GM18507 (cell line): ENCODE results near the gene CNTROB.

Experiments used
- DNase-seq: peaks from one replicate; pipeline ENCODE4 v3.0.0; 2011; ENCODE audit warnings: low read depth; ENCODE audit not compliant: insufficient read length; ENCODE audit errors: extremely low spot score
- FAIRE-seq: peaks from 2 replicates; lab custom pipeline; 2011; peaks lifted over from hg19 to GRCh38; lab: Jason Lieb, UNC

CNTROB gene

DNA sequence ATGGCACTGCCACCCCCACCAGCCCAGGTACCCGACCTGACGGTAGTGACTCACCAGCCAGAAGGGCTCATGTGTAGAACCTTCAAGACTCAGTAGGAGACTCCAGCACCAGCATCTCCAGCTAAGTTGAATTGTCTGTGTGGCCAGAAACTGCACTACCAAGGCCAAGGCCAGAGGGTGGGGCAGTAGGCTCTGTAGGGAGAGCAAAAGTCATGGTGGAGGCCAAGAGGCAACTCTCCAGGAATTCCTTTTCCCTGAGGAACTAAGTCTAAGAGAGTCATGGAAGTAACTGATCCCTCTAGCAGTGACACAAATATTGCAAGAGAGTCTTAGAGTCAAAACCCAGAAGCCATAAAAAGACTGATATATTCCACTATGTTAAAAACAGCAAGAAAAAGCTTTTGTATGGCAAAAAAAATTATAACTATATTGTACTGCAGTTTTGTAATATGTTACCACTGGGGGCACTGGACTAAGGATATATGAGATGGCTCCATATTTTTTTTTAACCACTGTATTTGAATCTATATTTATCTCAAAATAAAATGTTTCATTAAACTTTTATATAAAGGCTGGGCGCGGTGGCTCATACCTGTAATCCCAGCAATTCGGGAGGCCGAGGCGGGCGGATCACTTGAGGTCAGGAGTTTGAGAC lies 40.3 kb downstream of the CNTROB start:
- FAIRE-seq: no peak
- no peak for DNase-seq

DNA sequence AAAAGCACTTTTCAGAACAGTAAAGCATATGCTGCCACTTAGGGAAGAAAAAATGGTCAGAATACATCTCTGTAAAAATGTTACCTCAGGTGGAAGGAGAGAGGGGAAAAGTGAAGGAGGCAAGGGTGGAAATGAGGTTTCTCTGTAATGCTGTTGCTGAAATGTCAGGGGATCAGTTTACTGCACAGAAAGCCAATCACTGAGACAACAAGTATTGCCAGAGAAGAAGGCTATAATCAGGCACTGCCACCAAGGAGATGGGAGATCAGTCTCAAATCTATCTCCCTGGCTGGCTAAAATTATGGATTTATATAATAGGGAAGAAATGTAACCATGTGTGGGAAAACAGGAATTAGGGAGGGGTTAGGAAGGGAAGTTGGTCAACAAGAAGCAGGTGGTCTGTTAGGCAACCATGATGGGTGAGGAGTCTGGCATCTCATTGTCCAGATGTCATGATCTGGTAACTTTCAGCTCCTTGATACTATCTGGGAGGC lies 42.7 kb downstream of the CNTROB start:
- FAIRE-seq: no peak
- no peak for DNase-seq

DNA sequence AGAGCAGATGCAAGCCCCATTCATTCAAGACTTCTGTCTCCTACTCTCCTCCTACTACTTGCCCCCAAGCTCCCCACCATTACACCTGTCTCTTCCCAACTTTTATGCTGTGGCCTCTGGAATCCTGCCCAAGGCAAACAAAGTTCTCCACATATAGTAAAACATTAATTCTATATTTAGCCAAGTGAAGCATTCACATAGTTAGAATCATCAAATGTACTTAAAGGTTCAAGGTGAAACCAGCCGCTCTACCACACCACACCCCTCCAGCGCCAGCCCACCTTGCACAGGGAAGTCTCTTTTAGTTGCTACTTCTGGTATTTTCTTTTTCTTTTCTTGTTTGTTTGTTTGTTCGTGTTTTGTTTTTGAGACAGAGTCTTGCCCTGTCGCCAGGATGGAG lies 45.0 kb downstream of the CNTROB start:
- DNase-seq (no peak), FAIRE-seq (no peak)

DNA sequence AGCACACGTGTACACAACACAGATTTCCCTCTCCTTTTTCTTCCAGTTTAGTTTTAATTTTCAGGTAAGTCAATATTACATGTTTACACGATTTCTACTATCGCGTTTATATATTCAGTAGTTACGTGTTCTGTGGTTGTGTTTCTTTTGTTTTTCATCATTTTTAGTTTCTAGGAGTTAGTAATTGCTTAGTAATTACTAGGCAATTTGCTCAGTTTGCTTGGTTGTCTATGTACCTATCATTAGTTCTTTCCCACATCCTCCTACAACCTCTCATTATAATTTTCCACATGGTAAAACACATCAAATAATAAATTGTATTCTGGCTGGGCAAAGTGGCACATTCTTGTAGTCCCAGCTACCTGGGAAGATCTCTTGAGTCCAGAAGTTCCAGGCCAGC lies 45.8 kb downstream of the CNTROB start:
- DNase-seq (no peak), FAIRE-seq (no peak)

DNA sequence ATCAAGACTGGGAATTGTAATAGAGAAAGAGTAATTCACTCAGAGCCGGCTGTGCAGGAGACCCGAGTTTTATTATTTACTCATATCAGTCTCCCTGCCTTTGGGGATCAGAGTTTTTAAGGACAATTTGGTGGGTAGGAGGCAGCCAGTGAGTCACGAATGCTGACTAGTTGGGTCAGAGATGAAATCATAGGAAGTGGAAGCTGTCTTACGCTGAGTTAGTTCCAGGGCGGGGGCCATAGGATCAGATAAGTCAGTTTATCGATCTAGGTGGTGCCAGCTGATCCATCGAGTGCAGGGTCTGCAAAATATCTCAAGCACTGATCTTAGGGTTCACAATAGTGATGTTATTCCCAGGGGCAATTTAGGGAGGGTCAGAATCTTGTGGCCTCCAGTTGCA lies 50.2 kb downstream of the CNTROB start:
- FAIRE-seq (no peak), DNase-seq (no peak)

DNA sequence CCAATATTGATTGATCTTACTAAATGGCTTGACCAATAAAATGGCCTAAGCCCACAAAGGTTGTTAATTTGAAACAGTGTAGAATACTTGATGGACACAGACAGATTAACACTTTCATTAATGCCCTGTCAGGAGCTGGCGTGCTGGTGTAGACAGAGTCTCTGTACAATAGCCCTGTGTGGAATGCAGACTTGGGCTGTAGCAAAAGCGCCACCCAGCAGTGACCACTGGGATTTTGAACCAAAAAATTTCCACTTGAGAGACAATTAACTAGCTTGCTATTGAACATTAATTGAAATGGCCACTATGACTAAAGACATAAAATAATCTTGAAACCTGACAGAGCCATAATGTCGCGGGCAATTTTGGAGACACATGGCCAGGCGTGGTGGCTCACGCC lies 50.7 kb downstream of the CNTROB start:
- DNase-seq (no peak), FAIRE-seq (no peak)

DNA sequence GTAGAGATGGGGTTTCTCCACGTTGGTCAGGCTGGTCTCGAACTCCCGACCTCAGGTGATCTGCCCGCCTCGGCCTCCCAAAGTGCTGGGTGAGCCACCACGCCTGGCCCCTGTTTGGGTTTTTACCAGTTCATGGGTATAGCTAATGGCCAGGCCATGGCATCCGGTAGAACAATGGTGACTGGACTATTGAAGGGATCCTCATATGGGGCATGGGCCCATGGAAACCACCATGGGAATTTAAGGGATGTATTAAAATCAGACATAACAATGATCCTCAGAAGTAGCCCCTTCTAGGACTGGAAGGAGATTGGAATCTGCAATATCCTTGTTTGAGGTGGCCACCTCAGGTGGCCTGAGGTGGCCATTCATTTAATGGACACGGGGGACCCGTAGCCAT lies 52.9 kb downstream of the CNTROB start:
- DNase-seq (no peak), FAIRE-seq (no peak)

DNA sequence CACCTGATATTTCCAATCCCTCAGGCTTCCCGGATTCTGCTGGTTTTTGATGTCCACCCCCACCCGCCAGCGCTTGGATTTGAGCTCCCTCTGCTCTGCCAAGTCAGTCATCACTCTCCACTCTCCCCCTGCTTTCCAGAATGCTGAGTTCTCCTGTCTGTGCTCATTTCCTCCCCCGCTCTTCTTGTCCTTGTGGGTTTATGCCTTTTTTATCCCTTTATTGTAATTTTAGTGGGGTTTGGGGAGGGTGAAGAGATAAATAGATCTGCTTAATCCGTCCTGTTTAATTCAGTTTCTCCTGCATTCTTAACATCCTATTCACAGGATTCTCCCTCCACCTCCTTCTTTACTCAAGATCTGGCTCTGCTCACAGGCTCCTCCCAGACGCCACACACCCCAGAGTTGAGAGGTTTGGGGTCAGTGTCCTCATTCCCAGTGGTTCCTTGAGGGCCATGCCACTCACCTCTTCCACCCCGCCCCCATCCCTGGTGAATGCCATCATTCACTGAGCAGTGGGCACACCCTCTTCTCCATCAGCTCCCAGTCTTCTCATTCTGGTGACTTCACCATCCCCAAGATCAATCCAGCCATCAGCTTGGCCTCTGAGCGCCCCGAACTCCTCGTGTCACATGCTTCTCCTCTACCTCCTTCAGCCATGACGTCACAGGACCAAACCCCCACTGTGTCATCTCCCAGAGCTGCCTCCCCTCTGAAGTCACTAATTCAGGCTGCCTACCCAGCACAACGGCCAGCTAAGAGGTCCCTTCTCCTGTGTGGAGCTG lies 55.3 kb downstream of the CNTROB start:
- FAIRE-seq: no peak

DNA sequence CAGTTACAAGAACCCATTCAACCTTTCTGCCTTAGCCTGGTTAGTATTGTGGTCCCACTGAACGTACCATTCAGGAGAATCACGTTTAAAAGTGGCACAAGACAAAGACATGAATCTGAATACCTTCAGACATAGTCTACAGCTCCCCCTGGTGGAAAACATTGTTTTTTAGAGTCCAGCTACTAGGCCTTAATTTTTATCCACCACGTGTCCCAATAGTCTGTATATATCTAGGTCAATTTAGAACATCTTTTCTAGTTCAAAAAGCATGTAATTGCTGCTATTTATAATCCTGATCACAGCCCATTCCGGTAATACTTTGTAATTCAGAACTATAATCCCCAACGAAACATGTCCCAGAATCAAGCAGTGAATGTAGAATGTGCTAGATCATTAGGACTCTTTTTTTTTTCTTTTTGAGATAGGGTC lies 56.8 kb downstream of the CNTROB start:
- peak; percentile 85 for FAIRE-seq

More for the DNA sequence above, 55.3 kb downstream of the CNTROB start:
- no peak for DNase-seq

DNA sequence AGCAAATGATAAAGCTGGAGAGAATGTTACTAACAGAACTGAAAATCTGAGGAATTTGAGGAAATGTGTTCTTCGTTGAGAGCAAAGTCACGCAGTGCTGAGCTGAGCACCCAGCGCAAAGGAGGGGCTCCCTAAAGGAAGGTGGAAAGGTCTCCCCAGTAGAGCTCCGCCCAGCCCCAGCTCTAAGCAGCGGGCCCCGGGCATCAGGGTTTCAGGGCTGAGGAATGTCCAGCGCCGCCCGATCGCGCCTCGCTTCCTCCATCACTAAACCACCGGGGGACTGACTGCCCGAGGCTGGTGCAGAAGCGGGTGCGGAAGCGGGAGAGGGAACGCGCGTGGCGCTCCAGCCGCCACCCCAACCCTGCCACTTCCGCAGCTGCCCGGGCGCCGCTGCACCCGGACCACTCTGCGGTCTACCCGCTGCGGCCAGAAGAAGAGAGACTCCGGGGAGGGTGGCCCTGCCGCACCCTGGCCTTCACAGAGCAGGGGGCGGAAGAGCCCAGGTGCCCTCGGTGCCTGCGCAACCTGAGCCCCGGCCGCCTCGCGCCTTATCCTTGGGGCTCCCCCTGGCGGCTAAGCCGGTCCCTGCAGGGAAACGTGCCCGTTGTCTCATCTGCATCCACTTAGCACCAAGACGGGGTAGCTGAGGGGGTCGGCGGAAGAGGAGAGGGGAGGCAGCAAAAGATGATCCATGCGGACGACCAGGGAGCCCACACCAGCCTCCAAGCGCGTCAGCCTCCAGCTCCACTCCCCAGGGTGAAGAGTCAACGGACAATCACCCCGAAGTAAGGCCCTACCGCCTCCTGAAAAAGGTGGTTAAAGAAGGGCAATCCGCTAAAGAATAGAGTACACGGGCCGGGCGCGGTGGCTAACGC lies 58.0 kb downstream of the CNTROB start:
- FAIRE-seq (peak; percentile 95), DNase-seq (peak; percentile 75)

More for the DNA sequence above, 56.8 kb downstream of the CNTROB start:
- peak; percentile 49 for DNase-seq

DNA sequence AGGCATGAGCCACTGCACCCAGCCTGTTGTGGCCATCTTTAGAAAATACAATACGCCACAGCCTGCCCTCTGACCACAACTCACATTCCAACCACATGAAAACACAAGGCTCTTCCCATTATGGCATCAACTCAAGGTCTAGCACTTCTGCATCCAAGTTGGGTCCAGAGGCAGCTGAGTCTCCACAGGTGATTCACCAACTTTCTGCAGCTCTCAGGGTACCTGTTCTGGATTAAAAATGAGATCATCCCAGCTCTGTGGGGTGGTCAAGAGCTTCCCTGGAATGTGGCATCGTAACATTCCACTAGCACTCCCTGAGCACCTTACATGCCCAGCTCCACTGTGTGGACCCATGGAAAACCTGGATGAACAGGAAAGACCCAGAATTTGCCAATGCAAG lies 60.5 kb downstream of the CNTROB start:
- FAIRE-seq (no peak), DNase-seq (no peak)

DNA sequence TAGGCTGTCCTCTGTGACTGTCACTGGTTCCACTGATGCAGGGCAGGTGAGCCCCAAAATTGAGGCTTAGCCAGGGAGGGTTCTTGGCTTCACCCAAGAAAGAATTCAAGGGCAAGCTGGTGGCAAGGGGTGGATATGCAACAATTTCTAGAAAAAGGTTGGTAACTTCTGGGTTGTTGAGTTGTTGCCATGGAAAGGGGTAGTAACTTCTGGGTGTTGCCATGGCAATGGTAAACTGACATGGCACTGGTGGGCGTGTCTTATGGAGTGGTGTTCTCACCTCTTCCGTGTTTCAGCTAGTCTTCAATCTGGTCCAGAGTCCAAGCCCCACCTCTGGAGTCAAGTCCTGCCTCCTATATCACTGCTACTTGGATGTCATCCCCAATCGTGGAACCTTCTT lies 60.9 kb downstream of the CNTROB start:
- no peak for FAIRE-seq
- no peak for DNase-seq

DNA sequence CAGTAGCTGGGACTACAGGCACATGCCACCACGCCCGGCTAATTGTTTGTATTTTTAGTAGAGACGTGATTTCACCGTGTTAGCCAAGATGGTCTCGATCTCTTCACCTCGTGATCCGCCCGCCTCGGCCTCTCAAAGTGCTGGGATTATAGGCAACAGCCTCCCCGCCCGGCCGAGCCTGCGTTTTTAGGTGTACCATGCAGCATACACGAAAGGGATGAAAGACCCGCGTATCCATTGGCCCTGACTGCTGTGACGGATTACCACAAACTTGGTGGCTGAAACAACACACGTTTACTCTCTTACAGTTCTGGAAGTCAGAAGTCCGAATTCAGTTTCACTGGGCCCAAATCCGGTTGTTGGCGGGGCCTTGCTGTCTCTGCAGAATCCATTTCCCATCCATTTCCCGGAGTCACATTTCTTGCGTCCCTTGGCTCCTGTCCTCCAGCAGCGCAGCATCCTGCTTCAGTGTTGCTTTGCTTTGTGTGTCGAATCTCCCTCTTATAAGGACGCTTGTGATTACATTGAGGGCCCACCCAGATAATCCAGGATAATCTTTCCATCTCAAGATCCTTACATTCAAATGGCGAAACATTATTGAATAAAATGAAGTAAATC lies 62.1 kb downstream of the CNTROB start:
- DNase-seq (no peak), FAIRE-seq (no peak)

DNA sequence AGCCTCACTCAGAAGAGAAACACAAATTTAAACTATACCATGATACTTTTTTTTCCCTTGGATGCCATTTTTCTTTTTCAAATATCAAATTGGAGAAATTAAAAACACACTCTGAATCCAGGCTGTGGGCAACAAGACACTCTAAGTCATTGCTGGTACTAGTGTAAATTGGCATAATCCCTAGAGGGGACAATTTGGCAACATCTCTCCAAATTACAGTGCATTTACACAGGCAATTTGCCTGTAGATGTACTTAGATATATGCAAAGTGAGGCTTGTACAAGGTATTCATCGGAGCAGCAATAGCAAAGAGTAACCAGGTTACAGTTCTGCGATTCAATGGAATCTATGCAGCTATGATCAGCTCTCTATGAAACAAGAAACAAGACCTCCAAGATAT lies 63.7 kb downstream of the CNTROB start:
- DNase-seq (no peak), FAIRE-seq (no peak)

DNA sequence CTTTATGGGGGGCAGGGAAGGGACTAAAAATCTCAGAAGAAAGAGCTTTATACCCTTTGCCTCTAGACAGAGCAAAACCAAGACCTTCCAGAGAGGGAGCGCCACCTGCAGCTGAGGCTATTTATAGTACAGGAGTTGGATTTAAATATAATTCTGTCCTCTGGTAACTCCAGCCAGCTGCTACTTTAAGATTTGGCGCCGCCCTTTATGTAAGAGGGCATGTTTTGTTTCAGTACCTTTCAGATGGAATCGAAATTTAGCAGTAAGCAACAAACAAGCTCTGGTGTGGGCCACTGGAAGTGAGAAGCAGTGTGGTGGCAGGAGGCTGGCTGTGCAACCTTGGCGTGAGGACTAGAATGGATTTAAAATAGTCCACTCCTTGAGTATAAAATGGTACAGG lies 65.2 kb downstream of the CNTROB start:
- FAIRE-seq (no peak), DNase-seq (no peak)
